HAP-1 (cell line): Measurements from ENCODE around the gene IL27RA.

Experiments
- DNase-seq, 2 experiments: peaks; one replicate each; pipeline ENCODE4 v3.0.0-alpha.2; 2016 to 2020; ENCODE audit warnings: low spot score in 2 of 2
- H3K27me3 ChIP-seq: fragments of 250-450 bp; sonication (Bioruptor Pico); 2 replicates; pipeline ENCODE4 v1.5.1; 2020; ENCODE audit warnings: low read depth, mild to moderate bottlenecking, moderate library complexity
- H3K36me3 ChIP-seq: fragments of 250-450 bp; sonication (Bioruptor Pico); replicated peaks from 2 replicates; pipeline ENCODE4 v1.5.1; 2020; ENCODE audit warnings: mild to moderate bottlenecking
- H3K4me1 ChIP-seq: fragments of 250-450 bp; sonication (Bioruptor Pico); 2 replicates; pipeline ENCODE4 v1.5.1; 2020; ENCODE audit warnings: mild to moderate bottlenecking
- H3K4me3 ChIP-seq: fragments of 250-450 bp; sonication (Bioruptor Pico); 2 replicates; pipeline ENCODE4 v1.5.1; 2020; ENCODE audit warnings: mild to moderate bottlenecking, moderate library complexity
- H3K9me3 ChIP-seq: fragments of 250-450 bp; sonication (Bioruptor Pico); 2 replicates; pipeline ENCODE4 v1.5.1; 2020; ENCODE audit warnings: mild to moderate bottlenecking, moderate library complexity
- in situ Hi-C: fragments of 300-500 bp; cut with MboI; formaldehyde crosslinking; loops from 3 replicates; pipeline ENCODE4 v1.14.3; 2020; ENCODE audit warnings: low sequenced_read_pairs, inconsistent platforms, mixed read lengths

IL27RA gene

DNA sequence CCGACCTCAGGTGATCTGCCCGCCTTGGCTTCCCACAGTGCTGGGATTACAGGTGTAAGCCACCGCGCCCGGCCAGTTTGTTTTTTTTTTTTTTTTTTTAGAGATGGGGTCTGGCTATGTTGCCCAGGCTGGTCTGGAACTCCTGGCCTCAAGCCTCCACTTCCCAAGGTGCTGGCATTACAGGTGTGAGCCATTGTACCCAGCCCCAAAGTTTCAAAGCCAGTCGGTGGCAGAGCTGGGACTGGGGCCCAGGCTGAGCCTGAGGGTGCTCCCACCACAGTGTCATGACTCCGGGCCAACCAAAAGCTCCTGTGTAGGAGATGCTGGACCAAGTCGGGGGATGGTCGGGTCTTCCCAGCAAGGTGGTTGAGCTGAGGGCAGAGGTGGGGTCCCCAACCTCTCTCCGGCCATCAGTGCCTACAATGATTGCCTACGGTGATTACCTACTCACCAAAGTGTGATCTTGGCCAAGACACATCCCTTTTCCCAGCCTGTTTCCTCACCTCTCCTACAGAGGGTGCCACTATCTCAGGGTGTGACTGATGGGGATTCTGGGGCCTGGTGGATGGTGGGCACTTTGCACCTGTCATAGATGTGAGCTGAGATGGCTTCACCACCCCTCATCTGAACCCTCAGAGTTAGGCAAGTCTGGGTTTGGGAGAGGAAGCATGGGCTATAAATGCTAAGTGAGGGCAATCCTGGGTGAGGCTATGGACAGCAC, 64.9 kb downstream of the IL27RA start:
- Histone ChIP-seq H3K27me3 (no peaks in the 10 kb centered on the region), H3K36me3 (peaks cover 14% of the 10 kb centered on the region), H3K4me1 (peaks cover 2% of the 10 kb centered on the region; the same call in 1 of the 2 replicates), H3K9me3 (peaks cover 8% of the 10 kb centered on the region), H3K4me3 (no peak overlapping the region)
- no peak for DNase-seq
- in situ Hi-C loops, result no loop called here

DNA sequence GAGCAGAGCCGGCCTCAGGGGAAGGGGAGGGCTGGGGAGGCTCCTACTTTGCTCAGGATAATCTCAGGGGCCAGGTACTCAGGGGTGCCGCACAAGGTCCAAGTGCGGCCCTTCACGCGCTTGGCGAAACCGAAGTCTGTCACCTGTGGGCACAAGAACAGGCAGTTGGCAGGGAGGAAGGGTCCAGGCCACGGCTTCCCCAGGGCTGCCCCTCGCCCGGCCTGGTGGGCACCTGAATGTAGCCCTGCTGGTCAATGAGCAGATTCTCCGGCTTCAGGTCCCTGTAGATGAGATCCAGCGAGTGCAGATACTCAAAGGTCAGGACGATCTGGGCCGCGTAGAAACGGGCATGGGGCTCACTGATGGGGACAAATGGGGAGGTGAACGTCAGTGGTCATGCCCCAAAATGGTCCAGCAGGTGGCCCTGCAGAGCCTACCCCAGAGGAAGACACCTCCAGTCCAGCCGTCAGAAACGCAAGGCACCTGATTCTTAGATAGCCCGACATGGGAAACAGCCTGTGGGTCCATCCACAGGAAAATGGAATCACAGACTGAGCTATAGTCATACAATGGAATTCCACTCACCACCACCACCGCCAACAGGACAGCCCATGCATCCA, 66.1 kb downstream of the IL27RA start:
- no peaks in the 10 kb centered on the region for H3K27me3 ChIP-seq
- H3K9me3 ChIP-seq, result peaks cover 8% of the 10 kb centered on the region
- DNase-seq, result no peak
- no peak overlapping the region for H3K4me3 ChIP-seq
- H3K4me1 ChIP-seq, result no peaks in the 10 kb centered on the region
- in situ Hi-C loops, result no loop called here
- peaks cover 22% of the 10 kb centered on the region for H3K36me3 ChIP-seq

DNA sequence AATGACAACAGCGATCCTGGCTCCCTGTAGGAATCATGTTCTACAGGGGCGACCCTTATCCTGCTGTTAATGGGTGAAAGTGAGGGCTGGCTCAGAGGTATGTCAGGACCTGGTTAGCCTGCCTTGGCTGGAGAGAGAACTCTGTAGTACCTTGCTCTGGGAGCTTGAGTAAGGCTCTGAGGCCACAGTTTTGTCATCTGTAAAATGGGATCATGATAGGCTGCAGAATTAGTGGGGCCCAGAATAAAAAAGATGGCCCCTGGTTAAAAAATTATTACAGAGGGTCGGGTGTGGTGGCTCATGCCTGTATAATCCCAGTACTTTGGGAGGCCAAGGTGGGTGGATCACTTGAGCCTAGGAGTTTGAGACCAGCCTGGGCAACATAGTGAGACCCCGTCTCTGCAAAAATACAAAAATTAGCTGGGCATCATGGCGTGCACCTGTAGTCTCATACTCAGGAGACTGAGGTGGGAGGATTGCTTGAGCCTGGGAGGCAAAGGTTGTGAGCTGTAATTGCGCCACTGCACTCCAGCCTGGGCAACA, 69.5 kb downstream of the IL27RA start:
- DNase-seq, result no peak
- H3K9me3 ChIP-seq, result no peaks in the 10 kb centered on the region
- no peaks in the 10 kb centered on the region for H3K27me3 ChIP-seq
- no peak overlapping the region for H3K4me3 ChIP-seq
- in situ Hi-C loops, result no loop called here
- H3K36me3 ChIP-seq, result peaks cover 27% of the 10 kb centered on the region
- H3K4me1 ChIP-seq, result no peaks in the 10 kb centered on the region

- H3K36me3 ChIP-seq, result peaks cover 24% of the 10 kb centered on the region
- no peaks in the 10 kb centered on the region for H3K9me3 ChIP-seq
- no peak overlapping the region for H3K4me3 ChIP-seq
- DNase-seq, result no peak
- in situ Hi-C loops, result no loop called here
- H3K27me3 ChIP-seq, result no peaks in the 10 kb centered on the region
- no peaks in the 10 kb centered on the region for H3K4me1 ChIP-seq
Measured at GRCh38 chr19:14102102-14102696, 70.6 kb downstream of the IL27RA start.

DNA sequence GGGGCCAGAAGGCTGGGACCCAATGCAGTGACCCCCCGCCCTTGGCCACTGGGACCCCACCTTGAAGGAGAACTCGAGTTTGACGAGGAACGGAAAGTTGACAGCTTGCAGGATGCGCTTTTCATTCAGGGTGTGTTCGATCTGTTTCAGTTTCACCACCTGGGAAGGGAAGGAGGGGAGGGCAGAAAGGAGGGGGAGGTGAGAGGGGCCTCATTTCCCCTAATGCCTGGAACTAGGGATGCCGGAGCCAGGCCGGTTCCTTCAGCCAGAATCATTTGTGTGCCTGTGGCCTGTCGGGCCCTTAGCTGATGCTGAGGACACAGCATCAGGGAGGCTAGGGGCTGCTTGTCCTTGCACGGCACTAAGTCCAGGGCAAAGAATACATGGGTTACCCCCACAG, 71.2 kb downstream of the IL27RA start:
- DNase-seq, result no peak
- H3K36me3 ChIP-seq, result peaks cover 24% of the 10 kb centered on the region
- H3K4me1 ChIP-seq, result no peaks in the 10 kb centered on the region

More for the DNA sequence above, 71.2 kb downstream of the IL27RA start:
- in situ Hi-C loops, result no loop called here
- no peaks in the 10 kb centered on the region for H3K9me3 ChIP-seq
- H3K4me3 ChIP-seq, result no peak overlapping the region
- no peaks in the 10 kb centered on the region for H3K27me3 ChIP-seq
